Fibroblast of pulmonary artery (primary cell): ENCODE data around the gene ZBTB20.
A peak's percentile ranks its signal among the peaks of the same experiment; 100 is the strongest.

Experiments
- DNase-seq: peaks from one replicate; pipeline ENCODE4 v3.0.0-alpha.2; 2010; ENCODE audit warnings: low read depth
- H3K4me3 ChIP-seq: replicated peaks from 2 replicates; pipeline ENCODE4 v1.5.1; 2011; ENCODE audit warnings: low read depth, mild to moderate bottlenecking, control low read depth, low read length, moderate library complexity
- CTCF ChIP-seq: IDR thresholded peaks from 2 replicates; pipeline ENCODE4 v1.5.1; 2011; ENCODE audit warnings: mild to moderate bottlenecking, control low read depth, low read length, inconsistent platforms; ENCODE audit errors: missing control alignments

The ZBTB20 gene

GRCh38 chr3:114892131-114892879, 254.8 kb downstream of the ZBTB20 start:
- no peak overlapping the region for H3K4me3 ChIP-seq
- TF ChIP-seq CTCF = no peak
- DNase-seq = no peak

- no peak for DNase-seq
- no peak overlapping the region for H3K4me3 ChIP-seq
- no peak for TF ChIP-seq CTCF
Measured at GRCh38 chr3:114887806-114888205, 259.3 kb downstream of the ZBTB20 start.

- no peak for TF ChIP-seq CTCF
- no peak for DNase-seq
- no peak overlapping the region for H3K4me3 ChIP-seq
Measured at GRCh38 chr3:114886905-114887304, 260.2 kb downstream of the ZBTB20 start.

- TF ChIP-seq CTCF = no peak
- H3K4me3 ChIP-seq = no peak overlapping the region
- DNase-seq = no peak
Measured at GRCh38 chr3:114884213-114884923, 262.7 kb downstream of the ZBTB20 start.

- DNase-seq = no peak
- no peak for TF ChIP-seq CTCF
- H3K4me3 ChIP-seq = no peak overlapping the region
Measured at GRCh38 chr3:114880078-114880477, 267.0 kb downstream of the ZBTB20 start.

- DNase-seq = peak; percentile 33
- H3K4me3 ChIP-seq = no peak overlapping the region
- TF ChIP-seq CTCF = no peak
Measured at GRCh38 chr3:114879059-114880031, 267.7 kb downstream of the ZBTB20 start.
